Stimulated activated naive CD4-positive, alpha-beta T cell (primary cell): ENCODE results near the gene IL5RA.

ENCODE experiments used
- DNase-seq, 6 experiments: peaks; one replicate each; lab custom pipeline; 2025; lab: John Stamatoyannopoulos, UW

The IL5RA gene

DNA sequence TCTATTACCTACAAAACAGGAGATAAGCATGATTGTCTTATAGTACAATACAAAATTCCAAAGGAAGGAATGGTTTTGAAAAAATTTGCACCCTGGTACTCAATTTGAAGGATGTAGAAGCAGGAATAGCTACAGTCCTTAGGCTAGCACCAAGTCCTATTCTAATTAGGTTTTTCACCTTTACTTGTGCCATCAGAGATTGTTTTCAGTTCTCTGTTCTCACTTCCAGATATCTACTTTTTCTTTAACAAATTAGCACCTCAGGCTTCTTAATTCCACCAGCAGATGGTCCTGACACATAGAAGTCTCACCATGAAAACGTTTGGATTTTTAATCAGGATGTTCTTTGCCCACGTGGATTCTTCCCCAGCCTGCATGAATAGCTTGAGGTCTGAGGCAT lies 43.8 kb downstream of the IL5RA start:
- no peak for DNase-seq

DNA sequence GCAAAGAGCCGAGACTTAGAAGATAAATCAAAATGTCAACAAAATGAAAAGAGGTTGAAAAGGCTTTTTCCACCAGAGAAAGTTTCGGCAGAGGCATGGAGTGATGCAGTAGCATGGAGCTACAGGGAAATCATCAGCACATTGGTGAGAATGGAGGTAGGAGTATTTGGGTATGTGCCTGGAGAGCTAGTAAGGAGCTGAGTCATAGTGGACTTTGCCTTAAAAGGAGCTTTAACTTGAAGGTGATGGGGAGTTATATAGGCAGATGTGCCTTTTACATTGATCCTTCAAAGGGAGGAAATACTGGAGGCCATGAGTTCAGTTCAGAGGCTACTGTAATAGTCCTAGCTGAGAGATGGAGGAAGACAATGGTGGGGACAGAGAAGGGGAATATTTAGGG lies 44.3 kb downstream of the IL5RA start:
- DNase-seq = no peak

DNA sequence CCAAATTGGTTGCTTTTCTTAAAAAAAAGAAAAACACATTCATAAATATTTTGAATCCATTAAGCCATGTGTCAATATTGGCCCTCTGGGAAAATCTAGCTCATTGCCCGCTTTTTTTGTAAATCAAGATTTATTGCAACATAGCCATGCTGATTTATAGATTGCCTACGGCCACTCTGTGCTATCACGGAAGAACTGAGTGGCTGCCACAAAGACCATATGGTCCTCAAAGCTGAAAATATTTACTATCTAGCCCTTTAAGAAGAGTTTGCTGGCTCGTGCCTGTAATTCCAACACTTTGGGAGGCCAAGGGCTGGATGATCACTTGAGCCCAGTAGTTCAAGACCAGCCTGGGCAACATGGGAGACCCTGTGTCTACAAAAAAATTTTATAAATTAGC lies 45.9 kb downstream of the IL5RA start:
- no peak for DNase-seq

DNA sequence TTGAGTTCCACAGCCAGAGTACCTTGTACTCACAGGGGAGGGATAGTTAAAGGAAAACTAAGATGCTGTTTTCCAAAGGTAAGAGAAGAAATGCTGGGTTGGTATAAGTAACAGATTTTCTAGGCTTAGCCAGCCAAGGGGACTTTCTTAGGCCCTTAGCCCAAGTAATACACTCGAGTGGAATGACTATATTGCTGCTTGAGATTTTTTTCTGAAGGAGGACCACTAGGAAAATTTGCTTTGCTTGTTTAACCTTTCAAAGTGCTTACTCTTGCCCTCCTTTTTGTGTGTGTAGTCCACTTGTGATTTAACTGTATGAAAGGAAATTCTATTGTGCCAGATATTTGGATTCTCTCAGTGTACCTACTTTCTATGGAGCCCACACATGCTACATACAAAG lies 50.5 kb downstream of the IL5RA start:
- no peak for DNase-seq

DNA sequence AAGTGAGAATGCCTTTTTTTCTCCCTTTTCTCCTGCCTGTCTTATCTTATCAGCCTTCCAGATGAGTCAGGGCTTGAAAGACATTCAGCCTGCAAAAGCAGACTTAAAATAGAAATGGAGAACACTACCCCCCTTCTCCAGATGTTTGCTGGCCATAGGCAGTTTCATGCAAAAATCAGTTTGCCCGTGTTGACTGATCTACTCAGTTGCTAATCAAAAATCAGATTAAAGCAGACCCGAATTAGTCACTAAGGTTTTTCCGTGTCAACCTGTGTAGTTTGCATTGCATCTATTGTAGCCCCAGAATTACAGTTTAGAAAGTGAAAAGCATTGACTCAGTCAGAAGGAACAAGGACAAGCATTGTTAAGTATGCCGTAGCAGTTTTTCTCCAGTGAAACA lies 56.2 kb downstream of the IL5RA start:
- no peak for DNase-seq

DNA sequence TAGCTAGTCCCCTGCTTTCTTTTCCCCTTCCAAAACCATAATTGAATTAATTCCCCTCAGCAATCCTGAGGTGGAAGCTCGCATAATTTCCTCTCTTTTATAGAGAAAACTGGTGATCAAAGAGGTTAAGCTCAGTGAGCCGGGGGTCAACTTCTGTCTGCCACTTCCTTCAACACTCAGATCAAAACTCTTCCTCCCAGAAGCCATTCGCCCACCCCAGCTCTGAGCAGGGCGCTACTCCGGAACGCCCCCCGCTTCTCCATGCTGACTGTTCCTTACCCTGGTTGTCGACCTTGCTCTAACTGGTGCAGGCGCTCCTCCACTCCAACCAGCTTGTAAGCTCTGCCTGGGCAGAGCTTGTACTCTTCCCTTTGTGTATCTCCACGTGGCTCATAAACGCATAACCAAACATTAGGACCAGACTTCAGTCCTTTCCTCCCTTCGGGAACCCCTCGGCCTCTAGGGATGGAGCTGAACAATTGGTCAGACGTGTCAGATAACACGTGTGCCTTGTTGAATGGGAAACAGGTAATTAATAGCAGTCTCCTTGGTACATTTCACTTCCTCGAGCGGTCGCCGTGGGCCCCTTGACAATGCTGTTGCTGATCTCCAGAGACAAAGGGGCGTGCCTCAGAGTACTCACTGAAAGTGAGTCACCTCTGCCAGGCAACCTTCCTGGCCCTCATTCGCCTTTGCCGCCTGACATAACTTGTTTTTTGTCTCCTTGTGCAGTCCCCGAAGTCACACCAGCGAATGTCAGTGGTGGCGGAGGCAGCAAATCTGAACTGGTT lies 71.8 kb downstream of the IL5RA start:
- no peak for DNase-seq

DNA sequence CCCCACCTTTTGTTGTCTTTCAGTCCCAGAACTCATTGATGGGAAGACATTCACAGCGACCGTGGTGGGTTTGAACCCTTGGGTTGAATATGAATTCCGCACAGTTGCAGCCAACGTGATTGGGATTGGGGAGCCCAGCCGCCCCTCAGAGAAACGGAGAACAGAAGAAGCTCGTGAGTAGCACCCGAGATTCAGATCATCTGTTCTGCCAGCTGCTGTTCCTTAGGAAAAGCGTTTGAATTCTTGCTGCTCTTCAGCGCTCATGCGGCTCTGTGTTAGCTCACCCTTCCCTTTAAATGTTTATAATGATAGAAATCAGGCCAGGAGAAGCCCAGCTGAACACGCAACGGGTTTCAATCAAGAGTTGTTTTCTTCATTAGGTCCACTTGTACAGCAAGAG lies 73.0 kb downstream of the IL5RA start:
- no peak for DNase-seq

DNA sequence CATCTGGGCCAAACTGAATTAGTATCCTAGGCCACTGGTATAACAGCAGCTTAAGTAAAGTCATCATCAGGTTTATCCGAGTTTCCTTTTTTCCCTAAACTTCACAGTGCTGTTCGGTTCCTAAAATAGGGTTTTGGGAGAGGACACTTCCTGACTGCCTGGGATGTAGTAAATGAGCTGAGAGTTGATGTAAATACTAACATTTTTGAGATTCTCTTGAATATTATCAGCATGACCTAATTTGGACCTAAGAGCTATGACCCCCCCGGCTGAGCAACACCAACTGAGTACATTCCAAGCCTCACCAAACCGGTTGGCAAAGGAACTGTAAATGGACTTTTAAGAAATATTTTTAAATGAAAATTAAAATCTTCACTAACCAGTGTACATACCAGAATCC lies 78.8 kb downstream of the IL5RA start:
- DNase-seq = no peak

DNA sequence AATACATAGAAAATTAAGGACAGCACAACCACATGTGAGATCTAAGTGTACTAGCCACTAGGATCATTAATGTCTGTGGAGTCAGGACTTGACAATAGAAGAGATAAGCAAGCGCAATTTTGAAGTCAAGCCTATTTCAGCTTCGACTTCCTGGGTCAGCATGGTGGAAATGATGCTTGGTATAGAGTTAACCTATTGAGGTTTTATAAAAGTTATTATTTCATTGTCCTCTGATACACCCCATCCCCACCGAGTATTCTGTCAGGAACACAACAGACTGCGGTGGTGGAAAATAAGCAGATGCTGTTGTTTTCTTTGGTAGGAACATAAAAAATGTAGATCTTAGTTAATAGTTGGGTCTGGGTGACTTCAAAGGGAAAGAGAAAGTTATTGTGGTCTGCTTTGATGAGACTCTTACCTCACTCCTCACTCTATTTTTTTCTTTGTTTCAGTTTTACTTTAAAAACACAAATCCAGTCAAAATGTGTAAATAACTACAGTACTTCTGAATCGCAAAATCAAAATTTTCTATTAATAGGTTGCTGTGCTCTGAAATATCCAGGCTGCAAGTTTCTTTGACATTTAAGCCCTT lies 82.1 kb downstream of the IL5RA start:
- peak in 3 of 6 experiments; percentile 20 to 33 (median 26) for DNase-seq

DNA sequence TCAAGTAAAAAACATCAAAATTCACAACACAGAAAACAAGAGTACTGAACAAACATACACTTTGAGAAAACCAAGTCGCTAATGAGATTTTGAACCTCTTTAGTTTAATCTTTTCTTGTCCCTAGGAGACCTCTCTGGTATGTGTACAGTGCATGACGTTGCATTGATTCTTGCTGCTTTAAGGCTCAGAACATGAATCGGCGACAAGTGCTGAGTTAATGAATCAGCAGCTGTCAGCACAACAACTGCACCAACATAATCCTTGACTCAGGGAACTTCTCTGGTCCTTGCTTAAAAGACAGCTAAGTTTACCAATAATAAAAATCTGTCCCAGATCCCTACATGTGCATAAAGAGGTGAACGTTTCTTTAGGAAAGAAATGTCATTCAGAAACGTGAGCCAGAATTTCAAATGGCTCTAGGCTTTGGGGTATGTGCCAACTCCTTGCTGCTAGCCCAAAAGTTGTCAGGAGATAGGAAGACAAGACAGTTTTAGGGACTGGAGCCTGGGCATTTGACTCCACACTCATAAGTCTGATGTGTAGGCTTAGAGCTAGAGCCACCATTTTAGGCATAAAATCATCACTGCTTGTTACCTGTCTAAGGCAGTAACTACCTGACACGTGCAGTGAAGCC lies 86.9 kb downstream of the IL5RA start:
- no peak for DNase-seq

DNA sequence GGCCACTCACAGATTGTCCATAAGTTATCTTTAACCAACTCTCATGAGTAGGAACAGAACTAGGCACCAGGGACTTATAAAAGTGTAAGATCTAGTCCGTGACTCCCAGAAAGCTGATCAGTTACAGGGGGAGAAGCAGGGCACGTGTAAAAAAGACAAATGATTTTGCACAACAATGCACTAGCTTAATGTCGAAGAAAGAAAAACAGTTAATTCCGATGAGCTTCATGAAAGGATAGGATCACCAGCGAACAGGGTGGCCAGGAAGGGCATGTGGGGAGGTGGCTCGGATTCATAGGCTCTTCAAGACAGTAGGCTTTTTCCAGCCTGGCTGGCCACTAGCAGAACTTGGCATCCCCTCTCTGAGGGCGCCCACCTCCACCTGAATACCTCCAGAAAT lies 90.0 kb downstream of the IL5RA start:
- no peak for DNase-seq
